Measurements from ENCODE around the gene GJC2. TPM values are rescaled to one million over a fixed set of nuclear protein-coding genes. Genes with fewer than 3 reads are reported as not detected.

The GJC2 gene
- total and polyA plus RNA-seq, 4 donors = 1.5 to 6.7 (median 2.6) TPM

GRCh38 chr1:228144993-228145343, 4.8 kb upstream of the GJC2 start:
- Histone ChIP-seq H3K4me1 (ENCODE audit: control insufficient read depth in 5 of 5, insufficient read depth in 5 of 5, low read length in 5 of 5) (peaks cover 0 to 50% (median 18%) of the 10 kb centered on the region in 5 donors), H3K27me3 (ENCODE audit: control insufficient read depth in 3 of 3, insufficient read depth in 3 of 3, low read length in 2 of 3) (no peaks in the 10 kb centered on the region), H3K36me3 (ENCODE audit: control insufficient read depth in 4 of 4, insufficient read depth in 4 of 4, low read length in 4 of 4) (peaks cover 0 to 54% (median 3%) of the 10 kb centered on the region in 4 donors), H3K9ac (ENCODE audit: insufficient read depth in 1 of 2, low read length in 2 of 2) (no peak overlapping the region), H3K27ac (ENCODE audit: low read depth in 1 of 2, low read length in 1 of 2) (peak overlapping the region in 1 of 2 donors; percentile 4), H3K9me3 (ENCODE audit: control insufficient read depth in 4 of 4, insufficient read depth in 3 of 4, low read length in 3 of 4) (no peaks in the 10 kb centered on the region), H3K4me3 (no peak overlapping the region)
- 91% methylated on average over 8 of the region's 8 CpGs for WGBS, 2 donors
- DNase-seq (no peak), ATAC-seq (ENCODE audit: insufficient read depth, low FRiP score) (no peak)
- TF ChIP-seq CTCF (IDR thresholded peaks at IDR 0.05; ENCODE audit: control extremely low read depth, extremely low read depth) = no peak

- ATAC-seq (ENCODE audit: insufficient read depth, low FRiP score) (no peak), DNase-seq (no peak)
- H3K9me3 ChIP-seq (ENCODE audit: control insufficient read depth in 4 of 4, insufficient read depth in 3 of 4, low read length in 3 of 4) = no peaks in the 10 kb centered on the region
- TF ChIP-seq CTCF (IDR thresholded peaks at IDR 0.05; ENCODE audit: control extremely low read depth, extremely low read depth) = no peak
- H3K4me3 ChIP-seq = no peak overlapping the region
- peaks cover 0 to 56% (median 25%) of the 10 kb centered on the region in 5 donors for H3K4me1 ChIP-seq (ENCODE audit: control insufficient read depth in 5 of 5, insufficient read depth in 5 of 5, low read length in 5 of 5)
- H3K27me3 ChIP-seq (ENCODE audit: control insufficient read depth in 3 of 3, insufficient read depth in 3 of 3, low read length in 2 of 3) = no peaks in the 10 kb centered on the region
- no peak overlapping the region for H3K9ac ChIP-seq (ENCODE audit: insufficient read depth in 1 of 2, low read length in 2 of 2)
- peak overlapping the region in 1 of 2 donors; percentile 4 for H3K27ac ChIP-seq (ENCODE audit: low read depth in 1 of 2, low read length in 1 of 2)
- peaks cover 0 to 56% (median 1%) of the 10 kb centered on the region in 4 donors for H3K36me3 ChIP-seq (ENCODE audit: control insufficient read depth in 4 of 4, insufficient read depth in 4 of 4, low read length in 4 of 4)
- WGBS, 2 donors = 89 to 94% methylated on average over 27 to 31 of the region's 31 CpGs
These were observed 4.0 kb upstream of the GJC2 start for GRCh38 chr1:228145463-228146416.

GRCh38 chr1:228146417-228147150, 3.1 kb upstream of the GJC2 start:
- H3K4me1 ChIP-seq (ENCODE audit: control insufficient read depth in 5 of 5, insufficient read depth in 5 of 5, low read length in 5 of 5) = peaks cover 8 to 61% (median 34%) of the 10 kb centered on the region in 5 donors
- no peak for TF ChIP-seq CTCF (IDR thresholded peaks at IDR 0.05; ENCODE audit: control extremely low read depth, extremely low read depth)
- H3K27ac ChIP-seq (ENCODE audit: low read depth in 1 of 2, low read length in 1 of 2) = no peak overlapping the region
- ATAC-seq (ENCODE audit: insufficient read depth, low FRiP score) = no peak
- 90 to 93% methylated on average over 18 of the region's 18 CpGs for WGBS, 2 donors
- H3K9me3 ChIP-seq (ENCODE audit: control insufficient read depth in 4 of 4, insufficient read depth in 3 of 4, low read length in 3 of 4) = no peaks in the 10 kb centered on the region
- H3K27me3 ChIP-seq (ENCODE audit: control insufficient read depth in 3 of 3, insufficient read depth in 3 of 3, low read length in 2 of 3) = no peaks in the 10 kb centered on the region
- peaks cover 0 to 58% (median 1%) of the 10 kb centered on the region in 4 donors for H3K36me3 ChIP-seq (ENCODE audit: control insufficient read depth in 4 of 4, insufficient read depth in 4 of 4, low read length in 4 of 4)
- H3K9ac ChIP-seq (ENCODE audit: insufficient read depth in 1 of 2, low read length in 2 of 2) = no peak overlapping the region
- no peak for DNase-seq
- H3K4me3 ChIP-seq = no peak overlapping the region

Data from lung (tissue), 12 donors.